ENCODE measurements around the gene TFDP1. TPM values are rescaled to one million over a fixed set of nuclear protein-coding genes. Genes with fewer than 3 reads are reported as not detected.
A peak's percentile ranks its signal among the peaks of the same experiment; 100 is the strongest.

Gene TFDP1
- total and polyA plus RNA-seq, 12 donors: 16.4 to 51.4 (median 37.5) TPM

GRCh38 chr13:113665597-113666328 is 81.2 kb downstream of the TFDP1 start:
- H3K4me1 ChIP-seq: no peaks in the 10 kb centered on the region
- H3K9me3 ChIP-seq: peaks cover 0 to 20% (median 5%) of the 10 kb centered on the region in 11 donors
- H3K4me3 ChIP-seq: no peak overlapping the region
- no peak overlapping the region for H3K27ac ChIP-seq
- no peaks in the 10 kb centered on the region for H3K27me3 ChIP-seq
- 88 to 96% methylated on average over 3 of the region's 3 CpGs for whole genome bisulfite sequencing, 2 donors
- H3K36me3 ChIP-seq: no peaks in the 10 kb centered on the region
- ATAC-seq (peak in 2 of 8 donors; percentile 8 to 15), DNase-seq (no peak)
- TF ChIP-seq, protein P1, sequence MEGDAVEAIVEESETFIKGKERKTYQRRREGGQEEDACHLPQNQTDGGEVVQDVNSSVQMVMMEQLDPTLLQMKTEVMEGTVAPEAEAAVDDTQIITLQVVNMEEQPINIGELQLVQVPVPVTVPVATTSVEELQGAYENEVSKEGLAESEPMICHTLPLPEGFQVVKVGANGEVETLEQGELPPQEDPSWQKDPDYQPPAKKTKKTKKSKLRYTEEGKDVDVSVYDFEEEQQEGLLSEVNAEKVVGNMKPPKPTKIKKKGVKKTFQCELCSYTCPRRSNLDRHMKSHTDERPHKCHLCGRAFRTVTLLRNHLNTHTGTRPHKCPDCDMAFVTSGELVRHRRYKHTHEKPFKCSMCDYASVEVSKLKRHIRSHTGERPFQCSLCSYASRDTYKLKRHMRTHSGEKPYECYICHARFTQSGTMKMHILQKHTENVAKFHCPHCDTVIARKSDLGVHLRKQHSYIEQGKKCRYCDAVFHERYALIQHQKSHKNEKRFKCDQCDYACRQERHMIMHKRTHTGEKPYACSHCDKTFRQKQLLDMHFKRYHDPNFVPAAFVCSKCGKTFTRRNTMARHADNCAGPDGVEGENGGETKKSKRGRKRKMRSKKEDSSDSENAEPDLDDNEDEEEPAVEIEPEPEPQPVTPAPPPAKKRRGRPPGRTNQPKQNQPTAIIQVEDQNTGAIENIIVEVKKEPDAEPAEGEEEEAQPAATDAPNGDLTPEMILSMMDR (IDR thresholded peaks at IDR 0.05): no peak
- intact Hi-C loops (cut with DNase I): no loop called here

DNA sequence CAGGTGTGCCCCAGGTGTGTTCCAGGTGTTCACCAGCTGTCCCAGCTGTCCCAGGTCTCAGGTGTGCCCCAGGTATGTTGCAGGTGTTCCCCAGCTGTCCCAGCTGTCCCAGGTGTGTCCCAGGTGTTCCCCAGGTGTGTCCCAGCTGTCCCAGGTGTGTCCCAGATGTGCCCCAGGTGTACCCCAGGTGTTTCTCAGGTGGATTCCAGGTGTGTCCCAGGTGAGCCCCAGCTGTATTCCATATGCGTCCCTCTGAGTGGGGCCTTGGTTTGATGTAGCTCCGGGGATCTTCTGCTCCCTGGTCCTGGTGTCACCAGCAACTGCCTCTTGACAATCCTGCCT is 81.7 kb downstream of the TFDP1 start:
- DNase-seq: no peak
- Histone ChIP-seq H3K4me3 (no peak overlapping the region), H3K36me3 (no peaks in the 10 kb centered on the region), H3K27ac (no peak overlapping the region), H3K4me1 (no peaks in the 10 kb centered on the region), H3K9me3 (peaks cover 0 to 14% (median 2%) of the 10 kb centered on the region in 11 donors), H3K27me3 (no peaks in the 10 kb centered on the region)
- intact Hi-C loops (cut with DNase I): no loop called here
- 85 to 95% methylated on average over 2 of the region's 2 CpGs for WGBS, 2 donors
- TF ChIP-seq, protein P1 (IDR thresholded peaks at IDR 0.05): no peak
- peak in 1 of 8 donors; percentile 14 for ATAC-seq

GRCh38 chr13:113666951-113667701 is 82.6 kb downstream of the TFDP1 start, which contains the start of gene GRK1:
Gene GRK1 (plus strand): TSS chr13:113667219. CDS start chr13:113667387, 168 bp downstream.
- no peaks in the 10 kb centered on the region for H3K27me3 ChIP-seq
- no peak for DNase-seq
- no peak within 1 kb of the TSS for H3K27ac ChIP-seq
- H3K4me3 ChIP-seq: no peak within 1 kb of the TSS
- intact Hi-C loops (cut with DNase I): no loop called here
- TF ChIP-seq, protein P1 (IDR thresholded peaks at IDR 0.05): no peak
- WGBS, 2 donors: 75 to 81% methylated on average over 32 of the region's 32 CpGs
- peaks cover 0 to 6% (median 0%) of the 10 kb centered on the region in 11 donors for H3K9me3 ChIP-seq
- no peaks in the 10 kb centered on the region for H3K36me3 ChIP-seq
- no peaks in the 10 kb centered on the region for H3K4me1 ChIP-seq
- ATAC-seq: peak in 1 of 8 donors; percentile 5

DNA sequence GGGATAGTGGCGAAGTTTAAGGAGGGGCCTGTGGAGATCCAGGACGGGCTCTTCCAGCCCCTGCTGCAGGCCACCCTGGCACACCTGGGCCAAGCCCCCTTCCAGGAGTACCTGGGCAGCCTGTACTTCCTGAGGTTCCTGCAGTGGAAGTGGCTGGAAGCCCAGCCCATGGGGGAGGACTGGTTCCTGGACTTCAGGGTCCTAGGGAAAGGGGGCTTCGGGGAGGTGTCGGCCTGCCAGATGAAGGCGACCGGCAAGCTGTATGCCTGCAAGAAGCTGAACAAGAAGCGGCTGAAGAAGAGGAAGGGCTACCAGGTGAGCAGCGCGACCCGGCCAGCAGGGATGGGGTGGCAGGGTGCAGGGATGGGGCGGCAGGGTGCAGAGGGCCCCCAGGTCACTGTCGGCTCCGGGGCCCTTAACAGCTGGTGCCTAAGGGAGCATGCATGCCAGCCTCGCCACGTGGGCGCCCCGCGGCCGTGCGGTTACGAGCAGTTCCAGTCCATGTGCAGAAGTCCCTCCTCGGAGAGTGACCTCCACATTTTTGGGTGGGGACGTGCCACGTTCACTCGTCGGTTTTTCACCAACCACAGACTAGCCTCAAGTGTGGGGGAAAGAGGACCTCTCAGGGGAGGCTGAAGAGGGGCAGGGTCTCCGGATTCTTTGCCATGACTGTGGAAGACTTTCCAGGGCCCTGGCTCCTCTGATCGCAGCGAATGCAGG is 83.4 kb downstream of the TFDP1 start:
- Histone ChIP-seq H3K9me3 (no peaks in the 10 kb centered on the region), H3K4me3 (no peak overlapping the region), H3K4me1 (no peaks in the 10 kb centered on the region), H3K36me3 (no peaks in the 10 kb centered on the region), H3K27ac (no peak overlapping the region), H3K27me3 (no peaks in the 10 kb centered on the region)
- TF ChIP-seq, protein P1 (IDR thresholded peaks at IDR 0.05): no peak
- DNase-seq (no peak), ATAC-seq (no peak)
- intact Hi-C loops (cut with DNase I): no loop called here
- 90 to 94% methylated on average over 29 of the region's 29 CpGs for WGBS, 2 donors

Measured in heart right ventricle (tissue), 16 donors.